AG10803 (cell line): Measurements from ENCODE around the gene CCNL1.
A peak's percentile ranks its signal among the peaks of the same experiment; 100 is the strongest.

Experiments
- DNase-seq: peaks from one replicate; pipeline ENCODE4 v3.0.0; 2010; ENCODE audit warnings: low read depth
- H3K4me3 ChIP-seq: 2 replicates; pipeline ENCODE4 v1.5.1; 2011; ENCODE audit warnings: mild to moderate bottlenecking, low read length, control low read depth
- CTCF ChIP-seq: conservative IDR thresholded peaks from 2 replicates; pipeline ENCODE4 v1.5.1; 2011; ENCODE audit warnings: mild to moderate bottlenecking, low read length, control low read depth, inconsistent platforms

CCNL1 gene

GRCh38 chr3:157127268-157127667, 32.7 kb downstream of the CCNL1 start:
- no peak for DNase-seq
- no peak for TF ChIP-seq CTCF

GRCh38 chr3:157126365-157126764, 33.6 kb downstream of the CCNL1 start:
- H3K4me3 ChIP-seq: no peak overlapping the region
- TF ChIP-seq CTCF: no peak
- DNase-seq: no peak

More at GRCh38 chr3:157127268-157127667, 32.7 kb downstream of the CCNL1 start:
- no peak overlapping the region for H3K4me3 ChIP-seq

- DNase-seq: no peak
- TF ChIP-seq CTCF: no peak
- H3K4me3 ChIP-seq: no peak overlapping the region
These were observed 34.8 kb downstream of the CCNL1 start for GRCh38 chr3:157125101-157125500.

- no peak for DNase-seq
- TF ChIP-seq CTCF: no peak
- no peak overlapping the region for H3K4me3 ChIP-seq
These were observed 36.3 kb downstream of the CCNL1 start for GRCh38 chr3:157123621-157124020.

- TF ChIP-seq CTCF: no peak
- no peak overlapping the region for H3K4me3 ChIP-seq
- no peak for DNase-seq
These were observed 37.0 kb downstream of the CCNL1 start for GRCh38 chr3:157122832-157123427.

- peak; percentile 79 for DNase-seq
- TF ChIP-seq CTCF: no peak
- H3K4me3 ChIP-seq: no peak overlapping the region
These were observed 37.8 kb downstream of the CCNL1 start for GRCh38 chr3:157122116-157122515.

GRCh38 chr3:157121522-157121921, 38.4 kb downstream of the CCNL1 start:
- no peak for DNase-seq
- TF ChIP-seq CTCF: no peak
- H3K4me3 ChIP-seq: no peak overlapping the region
